ENCODE results near the gene KRT7. TPM values are rescaled to one million over a fixed set of nuclear protein-coding genes. Genes with fewer than 3 reads are reported as not detected.

The KRT7 gene
- total RNA-seq, 2 experiments from 2014 or later = not detected

DNA sequence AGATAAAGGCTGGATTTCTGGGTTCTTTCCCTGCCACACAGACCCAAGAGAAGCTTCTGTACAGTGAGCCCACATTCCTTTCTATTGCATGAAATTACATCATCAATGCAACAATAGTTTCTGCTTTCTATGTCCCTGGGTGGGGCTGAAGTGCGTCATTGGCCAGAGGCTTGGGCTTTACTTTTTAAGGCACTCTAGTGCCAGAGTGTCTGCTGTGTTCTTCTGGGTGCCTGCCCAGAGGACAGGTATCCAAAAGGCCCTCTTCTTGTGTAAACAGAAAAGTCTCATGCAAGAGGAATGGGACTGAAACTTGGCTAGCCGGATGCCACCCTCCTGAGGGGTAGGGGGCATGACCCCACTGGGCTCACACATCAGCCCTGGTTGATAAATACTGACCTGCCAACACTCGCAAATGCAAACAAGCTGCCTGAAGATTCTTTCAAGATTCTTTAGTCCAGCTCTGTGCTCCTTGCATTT lies 47.3 kb downstream of the KRT7 start:
- no peaks in the 10 kb centered on the region for H3K9me3 ChIP-seq (ENCODE audit: control insufficient read depth in 1 of 2, insufficient read depth in 1 of 2, low read length in 2 of 2)
- ATAC-seq (ENCODE audit: poor library complexity) (no peak), DNase-seq (peak in 2 of 14 experiments; percentile 29 to 38)
- POLR2A ChIA-PET = no interaction called here
- H3K27me3 ChIP-seq (ENCODE audit: control insufficient read depth in 1 of 2, insufficient read depth in 2 of 2, low read length in 2 of 2) = peaks cover 8 to 12% of the 10 kb centered on the region in 2 experiments
- peaks cover 8% of the 10 kb centered on the region for H3K4me1 ChIP-seq (ENCODE audit: insufficient read depth, low read length)
- H3K36me3 Mint-ChIP-seq (ENCODE audit: low read depth) = no peaks in the 10 kb centered on the region
- peaks cover 49% of the 10 kb centered on the region for H3K27me3 Mint-ChIP-seq
- no peaks in the 10 kb centered on the region for H3K9me3 Mint-ChIP-seq
- intact Hi-C loops (cut with DNase I, micrococcal nuclease) = no loop called here
- no peak for TF ChIP-seq CTCF (IDR thresholded peaks at IDR 0.05)
- H3K4me1 Mint-ChIP-seq (ENCODE audit: low read depth) = peaks cover 8% of the 10 kb centered on the region
- no peak overlapping the region for H3K27ac ChIP-seq (ENCODE audit: low read depth in 1 of 2, low read length in 2 of 2)
- H3K4me3 ChIP-seq (ENCODE audit: low read length) = no peak overlapping the region
- H3K4me3 Mint-ChIP-seq = no peak overlapping the region
- no peaks in the 10 kb centered on the region for H3K36me3 ChIP-seq (ENCODE audit: insufficient read depth, low read length)
- no peak overlapping the region for H3K27ac Mint-ChIP-seq
- CTCF ChIA-PET = interaction anchor here (1.0 kb wide), 2 partner anchors 12 to 47 kb away, joined by 3 read pairs; no protein-coding TSS in a partner anchor

DNA sequence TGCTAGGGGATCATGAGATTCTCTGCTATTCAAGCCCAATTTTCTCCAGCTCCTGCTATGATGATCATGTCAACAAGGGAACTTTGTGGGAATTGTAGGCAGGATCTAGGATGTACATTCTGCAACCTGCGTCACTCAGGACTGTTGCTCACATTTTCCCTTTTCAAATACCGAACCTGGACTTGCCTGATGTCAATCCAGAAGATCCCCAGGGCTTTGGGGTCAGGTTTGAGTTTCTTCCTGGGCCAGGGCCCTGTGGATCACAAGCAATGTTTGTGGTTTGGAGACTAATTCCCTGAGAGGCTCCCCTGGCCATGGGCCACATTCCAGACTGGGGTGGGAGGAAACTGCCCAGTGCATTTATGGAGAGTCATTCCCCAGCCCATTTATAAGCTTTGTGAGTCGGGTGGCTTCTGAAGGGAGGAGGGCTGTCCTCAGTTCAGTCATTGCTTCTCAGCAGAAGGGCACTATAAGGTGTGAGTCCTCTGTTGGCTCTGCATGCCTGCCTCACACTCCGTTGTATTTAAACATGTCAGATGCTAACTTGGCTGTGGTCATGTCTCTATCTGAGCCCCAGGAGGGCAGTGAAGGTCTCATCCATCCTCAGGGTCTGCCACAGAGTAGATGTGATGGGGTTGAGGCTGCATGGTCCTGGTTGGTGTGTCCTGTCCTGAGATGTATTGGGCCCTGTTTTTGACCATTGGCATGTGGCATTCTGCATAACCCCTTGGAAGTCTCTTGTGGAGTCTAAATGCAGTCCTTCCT lies 47.9 kb downstream of the KRT7 start:
- no peak overlapping the region for H3K4me3 Mint-ChIP-seq
- ChIA-PET CTCF (interaction anchor here (1.0 kb wide), 2 partner anchors 12 to 46 kb away, joined by 3 read pairs; no protein-coding TSS in a partner anchor), POLR2A (no interaction called here)
- H3K4me3 ChIP-seq (ENCODE audit: low read length) = no peak overlapping the region
- no peak overlapping the region for H3K27ac ChIP-seq (ENCODE audit: low read depth in 1 of 2, low read length in 2 of 2)
- peaks cover 48% of the 10 kb centered on the region for H3K27me3 Mint-ChIP-seq
- H3K27ac Mint-ChIP-seq = no peak overlapping the region
- DNase-seq (no peak), ATAC-seq (ENCODE audit: poor library complexity) (no peak)
- peaks cover 8% of the 10 kb centered on the region for H3K4me1 Mint-ChIP-seq (ENCODE audit: low read depth)
- intact Hi-C loops (cut with DNase I, micrococcal nuclease) = no loop called here
- no peaks in the 10 kb centered on the region for H3K36me3 Mint-ChIP-seq (ENCODE audit: low read depth)
- TF ChIP-seq CTCF (IDR thresholded peaks at IDR 0.05) = no peak
- H3K27me3 ChIP-seq (ENCODE audit: control insufficient read depth in 1 of 2, insufficient read depth in 2 of 2, low read length in 2 of 2) = peaks cover 6 to 8% of the 10 kb centered on the region in 2 experiments
- H3K36me3 ChIP-seq (ENCODE audit: insufficient read depth, low read length) = no peaks in the 10 kb centered on the region
- H3K9me3 ChIP-seq (ENCODE audit: control insufficient read depth in 1 of 2, insufficient read depth in 1 of 2, low read length in 2 of 2) = no peaks in the 10 kb centered on the region
- peaks cover 8% of the 10 kb centered on the region for H3K4me1 ChIP-seq (ENCODE audit: insufficient read depth, low read length)
- H3K9me3 Mint-ChIP-seq = no peaks in the 10 kb centered on the region

- Histone ChIP-seq H3K36me3 (ENCODE audit: insufficient read depth, low read length) (no peaks in the 10 kb centered on the region), H3K27me3 (ENCODE audit: control insufficient read depth in 1 of 2, insufficient read depth in 2 of 2, low read length in 2 of 2) (no peaks in the 10 kb centered on the region), H3K9me3 (ENCODE audit: control insufficient read depth in 1 of 2, insufficient read depth in 1 of 2, low read length in 2 of 2) (no peaks in the 10 kb centered on the region), H3K27ac (ENCODE audit: low read depth in 1 of 2, low read length in 2 of 2) (no peak overlapping the region), H3K4me1 (ENCODE audit: insufficient read depth, low read length) (no peaks in the 10 kb centered on the region), H3K4me3 (ENCODE audit: low read length) (no peak overlapping the region)
- ChIA-PET CTCF (no interaction called here), POLR2A (no interaction called here)
- Mint-ChIP-seq H3K27me3 (peaks cover 12% of the 10 kb centered on the region), H3K4me3 (no peak overlapping the region), H3K9me3 (no peaks in the 10 kb centered on the region), H3K27ac (no peak overlapping the region), H3K4me1 (ENCODE audit: low read depth) (no peaks in the 10 kb centered on the region), H3K36me3 (ENCODE audit: low read depth) (no peaks in the 10 kb centered on the region)
- DNase-seq = no peak
- no peak for TF ChIP-seq CTCF (IDR thresholded peaks at IDR 0.05)
- intact Hi-C loops (cut with DNase I, micrococcal nuclease) = no loop called here
- no peak for ATAC-seq (ENCODE audit: poor library complexity)
Observed at GRCh38 chr12:52284562-52285171, 51.6 kb downstream of the KRT7 start.

All from CD4-positive, alpha-beta T cell (primary cell).